Renal cortex interstitium (tissue), 11 donors: ENCODE measurements around the gene TMEM220. TPM values are rescaled to one million over a fixed set of nuclear protein-coding genes. Genes with fewer than 3 reads are reported as not detected.
"Not testable (repeated sequence)": the region's sequence is repeated elsewhere in the genome, so short reads cannot be mapped to it uniquely, and the experiment has no call there.

ENCODE experiments used
- DNase-seq, 11 donors: peaks; one replicate each; pipeline ENCODE4 v3.0.0-alpha.2; 2013; ENCODE audit warnings: low read depth in 9 of 11, low spot score in 4 of 11; ENCODE audit errors: extremely low read depth in 1 of 11
- polyA plus RNA-seq, 3 donors: library from polyadenylated mRNA; unstranded; fragments of 120-200 nt; gene quantifications; one replicate each; pipeline ENCODE4 v1.2.1, GENCODE V29; 2013; ENCODE audit not compliant: insufficient read length in 3 of 3

TMEM220 gene
- polyA plus RNA-seq, 3 donors: 8.5 to 15.2 (median 10.6) TPM

DNA sequence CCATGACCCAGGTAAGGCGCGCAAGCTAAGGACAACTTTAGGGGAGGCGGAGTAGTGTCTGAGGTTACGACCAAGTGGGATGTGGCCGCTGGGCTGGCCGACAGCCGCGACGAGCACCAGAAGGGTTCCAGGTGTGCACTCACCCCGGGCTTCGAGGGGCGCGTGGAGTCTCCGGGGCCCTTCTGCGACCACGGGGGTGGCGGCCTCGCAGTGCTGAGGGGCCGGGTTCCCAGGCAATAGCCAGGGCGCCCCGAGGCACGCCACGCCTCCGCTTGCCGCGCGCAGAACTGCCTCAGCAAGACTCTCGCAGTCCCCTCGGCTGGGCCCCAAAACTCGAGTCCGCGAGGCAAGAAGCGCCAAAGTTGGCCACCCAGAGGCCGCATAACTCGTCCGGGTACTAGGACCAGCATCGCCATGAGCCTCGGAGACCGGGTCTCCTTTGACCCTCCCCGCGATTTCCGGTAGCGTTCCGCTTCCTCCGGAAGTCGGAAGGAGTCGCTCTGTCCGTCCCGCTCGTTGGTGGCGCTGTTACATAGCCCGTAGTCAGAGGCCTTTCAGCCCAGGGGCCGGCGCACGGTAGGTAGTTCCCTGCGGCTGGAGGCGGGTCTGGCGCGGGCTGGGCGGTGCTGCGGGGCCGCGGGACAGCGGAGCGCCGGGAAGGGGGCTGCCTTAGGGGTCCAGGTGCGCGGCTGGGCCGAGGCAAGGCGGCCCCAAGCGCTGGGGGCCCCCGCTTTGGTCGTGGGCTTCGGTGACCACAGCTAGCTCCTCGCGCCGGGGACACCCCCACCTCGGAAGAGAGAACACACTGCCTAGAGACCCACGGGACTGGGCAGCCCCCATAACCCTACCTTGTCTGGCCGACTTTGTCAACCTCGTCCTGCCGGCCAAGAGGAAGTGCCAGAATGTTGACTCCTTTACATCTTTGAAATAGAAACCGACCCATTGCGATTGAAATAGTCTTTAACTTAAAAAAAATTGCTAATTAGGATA, 32.4 kb downstream of the TMEM220 start, which contains the start of the genes ADPRM and SCO1:
ADPRM (plus strand) TSS at position 503 of the 990 bp plus-strand sequence. CDS start 7,333 bp downstream, outside the sequence.
SCO1 (minus strand) TSS at position 442 of the 990 bp plus-strand sequence; CDS start at position 416, 26 bp downstream.
- DNase-seq: peak; percentile 89 to 95 (median 93)

DNA sequence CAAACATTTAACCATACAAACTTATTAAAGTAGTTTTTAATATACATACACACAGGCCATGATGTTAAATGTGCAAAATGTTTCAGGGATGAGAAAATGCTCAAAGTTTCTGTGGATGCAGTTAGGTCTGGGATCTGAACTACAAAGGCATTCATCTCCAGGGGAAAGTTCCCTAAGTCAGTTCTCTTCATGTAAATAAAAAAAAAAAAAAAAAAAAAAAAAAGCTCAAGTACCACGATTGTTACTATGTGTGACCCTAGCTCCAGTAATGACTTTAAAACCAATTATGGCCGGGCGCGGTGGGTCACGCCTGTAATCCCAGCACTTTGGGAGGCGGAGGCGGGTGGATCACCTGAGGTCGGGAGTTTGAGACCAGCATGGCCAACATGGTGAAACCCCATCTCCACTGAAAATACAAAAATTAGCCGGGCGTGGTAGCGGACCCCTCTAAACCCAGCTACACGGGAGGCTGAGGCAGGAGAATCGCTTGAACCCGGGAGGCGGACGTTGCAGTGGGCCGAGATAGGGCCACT, 33.9 kb downstream of the TMEM220 start:
- DNase-seq: not testable (repeated sequence)

DNA sequence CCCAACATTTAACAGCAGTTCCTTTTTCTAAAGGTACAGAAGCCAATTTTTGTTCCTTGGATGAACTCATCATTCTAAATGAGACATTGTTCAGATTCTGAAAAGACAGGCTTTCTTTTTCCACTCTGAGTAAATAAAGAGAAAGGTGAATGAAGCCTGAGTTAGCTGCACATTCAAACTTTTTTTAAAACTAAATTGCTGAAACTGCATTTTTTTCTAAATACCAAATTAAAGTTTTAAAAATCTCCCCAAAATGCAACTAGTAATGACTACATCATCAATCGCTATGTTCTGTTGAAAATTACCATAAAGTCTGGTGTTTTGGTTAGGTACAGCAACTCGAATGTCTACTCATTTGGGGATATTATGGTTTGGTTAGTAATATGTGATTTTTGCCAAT, 42.3 kb downstream of the TMEM220 start:
- DNase-seq: no peak

DNA sequence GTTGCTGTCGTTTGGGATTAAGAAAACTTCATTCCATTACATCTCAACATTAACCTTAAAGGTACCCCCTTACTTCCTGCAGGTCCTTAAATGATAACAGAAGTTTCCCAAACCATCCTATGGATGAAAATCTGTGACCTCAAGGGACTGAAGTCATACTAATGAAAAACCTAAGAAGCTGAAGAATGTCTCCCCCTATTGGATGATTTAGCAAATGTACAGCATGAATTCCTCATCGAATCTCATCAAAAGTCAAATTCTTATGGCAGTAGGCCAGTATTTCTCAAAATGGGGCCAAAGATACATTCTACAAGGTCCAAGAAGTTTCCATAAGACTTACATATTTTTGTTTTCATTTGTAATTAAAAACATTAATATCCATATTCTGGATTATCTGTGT, 46.0 kb downstream of the TMEM220 start:
- peak in 2 of 11 donors; percentile 2 to 5 for DNase-seq

DNA sequence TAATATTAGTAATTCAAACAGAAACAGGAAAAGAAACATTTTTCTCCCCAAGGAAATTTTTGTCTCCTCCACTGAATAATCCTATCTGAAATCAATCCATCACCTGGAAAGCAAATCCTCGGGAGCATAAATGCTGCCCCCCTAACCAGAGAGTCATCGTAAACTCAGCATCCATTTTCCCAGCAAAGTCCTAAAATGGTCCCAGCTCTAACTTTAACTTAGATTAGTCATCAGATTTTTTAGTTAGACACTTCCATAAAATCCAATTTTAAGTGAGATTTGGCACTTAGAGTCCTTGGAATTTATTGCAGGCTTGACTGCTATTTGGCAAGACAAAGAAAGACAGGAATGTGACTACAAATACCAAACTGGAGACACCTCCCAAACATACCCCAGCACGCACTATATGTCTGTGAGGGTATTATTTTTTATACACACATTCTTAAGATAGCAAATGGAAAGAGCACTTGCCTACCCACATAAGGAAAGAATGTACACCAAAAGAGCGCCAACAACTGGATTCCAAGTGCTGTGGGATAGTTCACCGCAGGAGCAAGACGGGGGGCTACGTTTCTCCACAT, 47.9 kb downstream of the TMEM220 start:
- DNase-seq: peak in 2 of 11 donors; percentile 1 to 5

DNA sequence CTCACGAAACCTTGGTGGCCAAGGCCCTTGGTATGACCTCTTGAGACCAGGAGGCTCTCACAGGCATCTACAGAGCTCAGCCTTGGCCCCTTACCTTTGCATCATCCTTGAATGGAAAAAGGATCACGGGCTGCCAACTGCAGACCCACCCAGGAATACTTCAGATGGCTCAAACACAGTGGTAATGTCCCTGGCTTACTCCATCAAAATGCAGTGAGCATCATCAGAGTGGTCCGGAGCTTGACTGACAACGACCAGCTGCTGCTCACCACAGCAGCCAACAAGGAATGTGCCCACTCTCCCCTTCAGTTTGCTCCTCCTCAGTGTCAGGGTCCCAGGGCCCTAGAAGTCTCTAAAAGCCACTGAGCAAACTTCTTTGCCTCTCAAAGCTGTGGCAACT, 55.1 kb downstream of the TMEM220 start:
- no peak for DNase-seq

DNA sequence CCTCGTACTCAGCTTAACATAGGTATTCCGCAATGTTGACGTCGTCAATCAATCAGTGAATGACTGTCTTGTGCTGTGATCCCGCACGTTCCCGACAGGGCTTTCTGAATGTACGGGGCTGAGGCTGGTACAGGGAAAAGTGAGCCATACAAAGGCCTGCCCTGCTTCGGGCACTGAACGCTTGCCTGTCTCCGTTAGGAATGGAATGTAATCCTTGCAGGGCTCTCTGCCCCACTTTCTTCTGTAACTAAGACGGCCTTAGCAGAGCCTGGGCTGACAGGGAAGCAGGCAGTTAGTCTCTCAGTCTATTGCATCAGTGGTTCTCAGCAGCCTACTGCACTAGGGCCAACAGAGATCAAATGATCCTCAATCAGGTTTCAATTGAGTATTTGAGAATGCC, 56.5 kb downstream of the TMEM220 start:
- no peak for DNase-seq

DNA sequence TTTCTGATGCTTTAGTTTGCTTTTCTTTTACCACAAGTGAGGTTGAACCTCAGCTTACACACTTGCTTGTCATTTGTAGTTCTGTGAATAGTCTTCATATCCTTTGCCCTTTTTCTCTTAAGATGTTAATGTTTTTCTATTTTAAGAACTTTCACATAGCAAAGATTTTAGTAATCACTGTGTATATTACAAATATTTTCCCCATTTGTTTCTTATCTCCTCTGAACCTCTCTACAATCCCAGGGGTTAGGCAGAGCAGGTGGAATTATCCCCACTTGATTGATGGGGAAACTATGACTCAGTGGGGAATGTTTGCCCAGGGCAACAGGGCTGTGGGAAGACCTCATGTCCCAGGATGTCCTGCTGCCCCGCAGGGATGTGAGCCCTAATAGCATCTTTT, 61.0 kb downstream of the TMEM220 start:
- no peak for DNase-seq

DNA sequence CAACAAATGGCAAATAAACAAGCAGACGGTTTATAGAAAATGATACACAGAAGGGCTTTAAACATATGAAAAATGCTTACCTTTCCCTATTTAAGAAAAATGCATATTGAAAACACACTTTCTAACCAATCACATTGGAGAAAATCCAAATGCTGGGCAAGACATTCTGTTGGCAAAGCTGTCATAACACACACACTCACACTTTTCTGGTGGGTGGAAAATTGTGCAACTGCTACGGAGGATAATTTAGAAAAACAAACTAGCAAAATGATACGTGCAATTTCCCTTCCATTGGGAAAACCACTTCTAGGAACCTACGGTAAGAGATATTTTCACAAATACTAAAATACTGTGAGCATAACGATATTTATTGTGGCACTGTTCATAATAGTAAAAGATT, 62.9 kb downstream of the TMEM220 start:
- DNase-seq: no peak

DNA sequence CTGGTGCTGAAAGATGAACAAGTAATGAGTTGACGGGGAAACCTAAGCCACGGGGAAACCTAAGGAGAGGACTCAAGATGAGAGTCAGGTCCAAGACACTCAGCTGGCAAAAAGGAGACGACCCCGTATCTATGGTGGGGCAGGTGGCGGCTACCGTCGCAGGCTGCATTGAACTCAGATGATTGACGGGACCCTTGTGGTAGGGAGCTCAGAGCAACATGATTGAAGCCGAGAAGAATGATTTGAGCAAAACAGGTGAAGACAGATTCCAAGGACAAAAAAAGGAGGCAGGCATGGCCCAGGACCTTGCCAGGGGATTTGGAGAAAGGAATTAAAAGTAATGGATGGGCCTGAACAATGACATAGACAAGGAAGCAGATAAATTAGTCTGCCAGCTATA, 65.3 kb downstream of the TMEM220 start:
- DNase-seq: no peak

Other genes starting within 250 kb of the TMEM220 start
- gene MYH1, start 211.5 kb downstream of the TMEM220 start, polyA plus RNA-seq: under 1 TPM in 2 of 3 donors, not detected in 1; 0.03 to 0.08 TPM
- gene MYH2, start 180.4 kb downstream of the TMEM220 start, polyA plus RNA-seq: under 1 TPM in 2 of 3 donors, not detected in 1; 0.07 to 0.11 TPM
- 1 to 10 TPM; 3.9 to 7.4 (median 5.6) TPM for gene MYH3, start 72.7 kb downstream of the TMEM220 start, polyA plus RNA-seq
- 10 to 100 TPM; 38.7 to 40.0 (median 39.5) TPM for gene SCO1, start 32.5 kb downstream of the TMEM220 start, polyA plus RNA-seq
- gene ADPRM, start 32.4 kb downstream of the TMEM220 start, polyA plus RNA-seq: 10 to 100 TPM; 13.4 to 16.8 (median 15.9) TPM
- 10 to 100 TPM in 1 of 3 donors, 1 to 10 TPM in 2; 1.9 to 11.1 (median 2.9) TPM for gene TMEM238L, start 74.1 kb upstream of the TMEM220 start, polyA plus RNA-seq
- gene PIRT, start 108.1 kb upstream of the TMEM220 start, polyA plus RNA-seq: not detected